HG03565 (cell line): Measurements from ENCODE around the gene APOBEC3C.
"Not testable (repeated sequence)": the region's sequence is repeated elsewhere in the genome, so short reads cannot be mapped to it uniquely, and the experiment has no call there.

Experiments
- ATAC-seq: cut with Tn5 transposase; IDR thresholded peaks from one replicate; pipeline ENCODE4 v1.9.1; 2021; ENCODE audit warnings: mild to moderate bottlenecking, moderate library complexity; ENCODE audit not compliant: unreplicated experiment

Gene APOBEC3C

GRCh38 chr22:38981992-38982927, 31.8 kb upstream of the APOBEC3C start, which contains the start of gene APOBEC3B:
APOBEC3B (plus strand) TSS chr22:38982347; CDS start chr22:38982454, 107 bp downstream.
- ATAC-seq = peak; percentile 42

DNA sequence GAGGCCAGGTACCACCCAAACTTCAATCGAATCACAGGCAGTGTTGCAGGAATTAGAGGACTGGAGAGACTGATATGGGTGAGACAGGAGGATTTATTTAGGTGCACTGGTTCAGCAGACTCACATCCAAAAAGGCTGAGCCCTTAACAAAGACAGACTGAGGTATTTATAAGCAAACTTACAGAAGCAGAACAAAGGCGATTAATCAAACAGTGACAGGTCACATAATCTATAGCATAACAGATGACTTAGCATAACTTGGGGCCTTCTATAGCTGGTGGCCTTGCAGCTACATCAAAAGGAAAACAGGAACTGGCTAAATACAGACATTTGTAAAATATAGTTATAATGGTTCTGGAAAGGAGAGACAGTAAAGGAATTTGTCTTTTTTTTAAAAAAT, 29.8 kb upstream of the APOBEC3C start:
- ATAC-seq = no peak

DNA sequence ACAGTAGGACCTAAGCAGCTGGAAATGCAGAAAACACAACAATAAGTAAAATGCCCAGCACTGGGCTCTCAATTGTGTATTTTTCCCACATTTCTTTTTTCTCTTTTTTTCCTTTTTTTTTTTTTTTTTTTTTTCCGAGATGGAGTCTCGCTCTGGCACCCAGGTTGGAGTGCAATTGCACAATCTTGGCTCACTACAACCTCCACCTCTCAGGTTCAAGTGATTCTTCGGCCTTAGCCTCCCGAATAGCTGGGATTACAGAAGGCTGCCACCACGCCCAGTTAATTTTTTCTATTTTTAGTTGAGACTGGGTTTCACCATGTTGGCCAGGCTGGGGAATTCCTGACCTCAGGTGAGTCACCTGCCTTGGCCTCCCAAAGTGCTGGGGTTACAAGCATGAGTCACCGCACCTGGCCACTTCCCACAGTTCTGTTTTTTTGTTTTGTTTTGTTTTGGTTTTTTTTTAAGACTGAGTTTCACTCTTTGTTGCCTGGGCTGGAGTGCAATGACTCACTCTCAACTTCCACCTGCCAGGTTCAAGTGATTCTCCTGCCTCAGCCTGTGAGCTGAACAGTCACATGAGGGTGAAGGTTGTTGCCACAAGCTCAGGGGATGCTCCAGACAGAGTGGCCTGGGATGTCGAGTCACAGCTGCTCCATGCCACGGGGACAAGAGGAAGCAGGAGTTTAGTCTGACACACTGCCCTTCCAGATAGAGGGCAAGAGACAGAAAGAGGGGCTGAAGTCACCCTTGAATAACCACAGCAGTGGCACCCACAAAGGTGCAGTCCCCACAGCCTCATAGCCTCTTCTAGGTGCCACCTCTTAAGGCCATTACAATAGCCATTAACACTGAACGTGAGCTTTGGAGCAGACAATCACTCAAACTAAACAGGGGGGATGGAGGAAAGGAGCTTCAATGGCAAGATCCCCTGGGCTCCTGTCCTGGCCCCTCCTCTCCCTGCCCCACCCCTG, 29.0 kb upstream of the APOBEC3C start:
- peak; percentile 65 for ATAC-seq

- no peak for ATAC-seq
Observed at GRCh38 chr22:38986629-38987028, 27.4 kb upstream of the APOBEC3C start.

DNA sequence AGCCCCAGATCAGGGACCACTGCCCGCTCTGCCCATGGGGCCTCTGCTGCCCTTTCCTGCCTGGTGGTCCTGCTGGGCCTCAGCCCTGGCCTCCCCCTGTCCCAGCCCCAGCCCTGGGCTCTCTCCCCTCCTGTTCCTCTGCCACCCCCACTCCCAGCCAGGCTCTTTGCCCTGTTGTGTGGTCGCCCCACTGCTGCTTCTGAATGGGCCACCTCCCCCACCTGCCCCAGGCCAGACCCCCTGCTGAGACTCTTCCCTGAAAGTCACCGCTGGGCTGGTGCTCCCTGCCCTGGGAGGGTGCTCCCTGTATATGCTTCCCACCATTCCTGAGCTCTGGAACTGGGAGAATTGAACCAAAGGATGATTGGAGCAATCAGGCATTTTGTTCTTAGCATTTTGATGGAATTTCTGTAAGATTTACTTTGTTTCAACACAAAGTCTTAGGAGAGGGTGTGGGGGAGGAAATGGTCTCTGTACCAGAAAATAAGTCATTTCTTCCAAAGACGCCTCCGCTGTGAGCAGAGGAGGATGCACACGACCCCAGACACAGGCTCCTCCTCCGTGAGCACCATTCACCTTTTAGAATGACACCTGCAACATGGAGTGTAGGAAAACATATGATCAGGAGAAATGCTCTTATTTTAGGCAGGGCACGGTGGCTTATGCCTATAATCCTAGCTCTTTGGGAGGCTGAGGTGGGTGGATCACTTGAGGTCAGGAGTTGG, 26.7 kb upstream of the APOBEC3C start:
- no peak for ATAC-seq

DNA sequence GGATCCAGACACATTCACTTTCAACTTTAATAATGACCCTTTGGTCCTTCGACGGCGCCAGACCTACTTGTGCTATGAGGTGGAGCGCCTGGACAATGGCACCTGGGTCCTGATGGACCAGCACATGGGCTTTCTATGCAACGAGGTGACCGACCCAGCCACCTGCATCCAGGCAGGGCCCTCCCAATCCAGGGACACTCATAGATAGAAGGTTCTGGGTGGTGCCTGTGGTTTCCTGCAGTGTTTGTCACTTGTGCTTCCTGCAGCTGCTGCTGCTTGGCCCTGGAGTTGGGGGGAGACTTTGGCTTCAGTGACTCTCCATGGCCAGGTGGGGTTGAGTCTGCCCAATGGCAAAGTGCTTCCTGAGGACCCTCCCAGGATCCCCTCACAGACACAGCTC, 24.6 kb upstream of the APOBEC3C start:
- ATAC-seq = no peak

- not testable (repeated sequence) for ATAC-seq
Observed at GRCh38 chr22:38992871-38993371, 21.1 kb upstream of the APOBEC3C start.

DNA sequence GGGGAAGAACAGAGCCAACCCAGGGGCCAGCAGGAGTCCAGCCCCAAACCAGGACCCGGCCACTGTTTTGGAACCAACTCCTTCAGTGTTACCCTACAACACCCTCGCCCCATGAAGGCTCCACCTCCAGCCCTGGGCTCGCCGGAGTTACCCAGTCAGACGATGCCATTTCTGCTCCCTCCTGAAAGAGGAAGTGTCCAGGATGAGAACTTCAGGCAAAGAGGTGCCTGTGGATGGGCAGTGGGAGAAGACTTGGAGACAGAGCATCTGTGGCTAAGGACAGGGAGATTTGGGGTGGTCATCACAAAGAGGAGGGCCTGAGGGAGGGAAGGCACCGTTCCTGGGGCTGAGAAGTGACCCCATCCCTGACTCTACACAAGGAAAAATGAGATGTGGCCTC, 18.0 kb upstream of the APOBEC3C start:
- ATAC-seq = no peak

DNA sequence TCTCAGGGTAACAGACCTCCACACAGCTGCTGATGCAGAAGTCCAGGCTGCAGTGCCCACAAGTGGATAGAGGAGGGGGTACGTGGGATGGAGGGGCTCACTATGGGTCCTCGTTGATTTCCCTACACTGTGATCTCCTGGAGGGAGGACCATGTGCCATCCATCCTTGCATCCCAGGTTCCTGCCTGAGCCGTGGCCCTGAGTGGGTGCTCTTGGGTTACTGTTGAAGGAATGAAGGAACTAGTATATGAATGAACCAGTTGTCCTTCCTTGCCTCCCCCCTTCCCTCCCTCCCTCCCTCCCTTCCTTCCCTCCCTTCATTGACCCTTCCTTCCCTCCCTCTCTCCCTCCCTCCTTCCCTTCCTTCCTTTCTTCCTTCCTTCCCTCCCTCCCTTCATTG, 16.5 kb upstream of the APOBEC3C start:
- no peak for ATAC-seq

GRCh38 chr22:39003165-39003638, 10.9 kb upstream of the APOBEC3C start:
- no peak for ATAC-seq

- ATAC-seq = no peak
Observed at GRCh38 chr22:39007177-39007576, 6.9 kb upstream of the APOBEC3C start.

GRCh38 chr22:39008271-39008850, 5.7 kb upstream of the APOBEC3C start:
- not testable (repeated sequence) for ATAC-seq

DNA sequence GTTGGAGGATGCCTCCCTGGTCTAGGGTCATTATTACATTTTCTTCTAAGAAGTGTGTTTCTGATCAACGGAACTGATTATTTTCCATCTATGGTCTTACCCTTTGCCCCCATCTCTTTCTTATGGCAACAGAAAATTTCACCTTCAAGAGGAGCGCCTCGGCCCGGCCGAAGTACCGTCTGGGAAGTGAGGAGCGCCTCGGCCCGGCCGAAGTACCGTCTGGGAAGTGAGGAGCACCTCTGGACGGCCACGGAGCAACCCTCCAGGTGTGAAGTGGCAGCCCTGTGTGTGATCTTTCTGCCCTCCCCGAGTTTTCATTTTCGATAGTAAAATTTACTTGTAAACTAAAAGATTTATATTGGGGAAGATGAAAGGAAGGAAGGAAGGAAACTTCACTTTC, 3.1 kb upstream of the APOBEC3C start:
- ATAC-seq = no peak

GRCh38 chr22:39012533-39013511, 1.2 kb upstream of the APOBEC3C start:
- no peak for ATAC-seq

GRCh38 chr22:39013561-39013941, 506 bp upstream of the APOBEC3C start:
- ATAC-seq = not testable (repeated sequence)

- not testable (repeated sequence) for ATAC-seq
Observed at GRCh38 chr22:39014723-39015121, 665 bp downstream of the APOBEC3C start.

DNA sequence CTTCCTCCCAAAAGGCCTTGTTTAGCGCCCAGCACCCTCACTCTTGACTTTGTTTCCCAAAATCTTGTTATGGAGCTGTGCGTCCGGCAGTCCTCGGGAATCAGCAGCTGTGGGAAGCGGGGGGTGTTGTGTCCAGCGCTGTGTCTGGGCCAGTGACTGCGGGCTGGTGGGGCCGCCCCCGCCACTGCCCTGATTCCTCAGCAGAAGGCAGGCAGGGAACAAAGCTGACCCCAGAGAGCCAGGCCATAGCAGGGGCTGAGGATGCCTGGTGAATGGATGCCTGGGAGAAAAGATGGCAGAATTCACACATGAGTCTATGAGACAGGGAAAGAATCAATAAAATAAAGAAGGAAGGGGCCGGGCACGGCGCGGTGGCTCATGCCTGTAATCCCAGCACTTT, 2.5 kb downstream of the APOBEC3C start:
- no peak for ATAC-seq

DNA sequence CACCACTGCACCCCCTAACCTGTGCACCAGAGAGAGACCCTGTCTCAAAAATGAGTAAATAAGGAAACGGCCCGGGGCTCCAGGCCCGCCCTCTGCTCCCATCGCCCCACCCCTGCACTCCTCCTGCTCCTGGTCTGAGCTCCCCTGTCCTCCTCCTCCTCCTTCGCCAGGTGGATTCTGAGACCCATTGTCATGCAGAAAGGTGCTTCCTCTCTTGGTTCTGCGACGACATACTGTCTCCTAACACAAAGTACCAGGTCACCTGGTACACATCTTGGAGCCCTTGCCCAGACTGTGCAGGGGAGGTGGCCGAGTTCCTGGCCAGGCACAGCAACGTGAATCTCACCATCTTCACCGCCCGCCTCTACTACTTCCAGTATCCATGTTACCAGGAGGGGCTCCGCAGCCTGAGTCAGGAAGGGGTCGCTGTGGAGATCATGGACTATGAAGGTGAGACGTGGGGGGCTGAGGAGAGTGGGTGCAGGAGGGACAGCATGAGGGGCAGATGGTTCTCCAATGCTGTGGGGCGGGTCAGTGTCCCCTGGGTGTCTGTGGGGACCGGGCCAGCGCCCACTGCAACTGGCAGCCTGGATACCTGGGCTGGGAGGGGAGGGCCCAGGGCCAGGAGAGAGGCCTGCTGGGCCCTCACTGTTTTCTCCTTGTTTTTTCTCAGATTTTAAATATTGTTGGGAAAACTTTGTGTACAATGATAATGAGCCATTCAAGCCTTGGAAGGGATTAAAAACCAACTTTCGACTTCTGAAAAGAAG, 3.7 kb downstream of the APOBEC3C start:
- no peak for ATAC-seq
